ENCODE results near the gene RPTOR. TPM values are rescaled to one million over a fixed set of nuclear protein-coding genes. Genes with fewer than 3 reads are reported as not detected.

RPTOR gene
- total RNA-seq, 1 donor from 2014 or later, result 53.7 TPM

GRCh38 chr17:80819422-80820164 is 275.0 kb downstream of the RPTOR start:
- Mint-ChIP-seq H3K9me3 (no peaks in the 10 kb centered on the region), H3K4me3 (no peak overlapping the region), H3K4me1 (peaks cover 4% of the 10 kb centered on the region), H3K27me3 (ENCODE audit: low read depth) (no peaks in the 10 kb centered on the region), H3K27ac (no peak overlapping the region), H3K36me3 (peaks cover 17% of the 10 kb centered on the region)
- no peak for TF ChIP-seq CTCF (IDR thresholded peaks at IDR 0.05; ENCODE audit: unreplicated experiment)
- no peak for DNase-seq (ENCODE audit: low spot score in 2 of 2, unreplicated experiment in 2 of 2)

GRCh38 chr17:80820331-80820730 is 275.7 kb downstream of the RPTOR start:
- Mint-ChIP-seq H3K4me1 (peaks cover 4% of the 10 kb centered on the region), H3K27me3 (ENCODE audit: low read depth) (no peaks in the 10 kb centered on the region), H3K4me3 (no peak overlapping the region), H3K9me3 (no peaks in the 10 kb centered on the region), H3K36me3 (peaks cover 15% of the 10 kb centered on the region), H3K27ac (peak overlapping the region; percentile 9)
- DNase-seq (ENCODE audit: low spot score in 2 of 2, unreplicated experiment in 2 of 2), result no peak
- no peak for TF ChIP-seq CTCF (IDR thresholded peaks at IDR 0.05; ENCODE audit: unreplicated experiment)

GRCh38 chr17:80821546-80821945 is 276.9 kb downstream of the RPTOR start:
- H3K27ac Mint-ChIP-seq, result no peak overlapping the region

GRCh38 chr17:80822021-80822699 is 277.5 kb downstream of the RPTOR start:
- H3K27me3 Mint-ChIP-seq (ENCODE audit: low read depth), result no peaks in the 10 kb centered on the region
- no peak overlapping the region for H3K4me3 Mint-ChIP-seq
- H3K36me3 Mint-ChIP-seq, result peaks cover 16% of the 10 kb centered on the region
- no peak overlapping the region for H3K27ac Mint-ChIP-seq
- no peaks in the 10 kb centered on the region for H3K9me3 Mint-ChIP-seq
- DNase-seq (ENCODE audit: low spot score in 2 of 2, unreplicated experiment in 2 of 2), result no peak
- H3K4me1 Mint-ChIP-seq, result peaks cover 4% of the 10 kb centered on the region
- TF ChIP-seq CTCF (IDR thresholded peaks at IDR 0.05; ENCODE audit: unreplicated experiment), result no peak

More at GRCh38 chr17:80821546-80821945, 276.9 kb downstream of the RPTOR start:
- DNase-seq (ENCODE audit: low spot score in 2 of 2, unreplicated experiment in 2 of 2), result no peak
- H3K36me3 Mint-ChIP-seq, result peaks cover 16% of the 10 kb centered on the region
- TF ChIP-seq CTCF (IDR thresholded peaks at IDR 0.05; ENCODE audit: unreplicated experiment), result no peak
- H3K4me1 Mint-ChIP-seq, result peaks cover 4% of the 10 kb centered on the region
- H3K4me3 Mint-ChIP-seq, result no peak overlapping the region
- no peaks in the 10 kb centered on the region for H3K27me3 Mint-ChIP-seq (ENCODE audit: low read depth)
- no peaks in the 10 kb centered on the region for H3K9me3 Mint-ChIP-seq

GRCh38 chr17:80822700-80823410 is 278.2 kb downstream of the RPTOR start:
- H3K27me3 Mint-ChIP-seq (ENCODE audit: low read depth), result no peaks in the 10 kb centered on the region
- peaks cover 14% of the 10 kb centered on the region for H3K36me3 Mint-ChIP-seq
- no peak overlapping the region for H3K4me3 Mint-ChIP-seq
- no peaks in the 10 kb centered on the region for H3K9me3 Mint-ChIP-seq
- TF ChIP-seq CTCF (IDR thresholded peaks at IDR 0.05; ENCODE audit: unreplicated experiment), result no peak
- DNase-seq (ENCODE audit: low spot score in 2 of 2, unreplicated experiment in 2 of 2), result no peak
- peaks cover 4% of the 10 kb centered on the region for H3K4me1 Mint-ChIP-seq
- H3K27ac Mint-ChIP-seq, result no peak overlapping the region

Data from mesothelial cell of epicardium (in vitro differentiated cells).